DMS 273 (cell line): ENCODE measurements around the gene IDI1.
"Not testable (repeated sequence)": the region's sequence is repeated elsewhere in the genome, so short reads cannot be mapped to it uniquely, and the experiment has no call there.

Experiments used
- DNase-seq: peaks from one replicate; lab custom pipeline; 2025; ENCODE audit not compliant: unreplicated experiment; lab: John Stamatoyannopoulos, UW

IDI1 gene

GRCh38 chr10:1064964-1065247 lies 16.0 kb upstream of the IDI1 start:
- DNase-seq, result no peak

DNA sequence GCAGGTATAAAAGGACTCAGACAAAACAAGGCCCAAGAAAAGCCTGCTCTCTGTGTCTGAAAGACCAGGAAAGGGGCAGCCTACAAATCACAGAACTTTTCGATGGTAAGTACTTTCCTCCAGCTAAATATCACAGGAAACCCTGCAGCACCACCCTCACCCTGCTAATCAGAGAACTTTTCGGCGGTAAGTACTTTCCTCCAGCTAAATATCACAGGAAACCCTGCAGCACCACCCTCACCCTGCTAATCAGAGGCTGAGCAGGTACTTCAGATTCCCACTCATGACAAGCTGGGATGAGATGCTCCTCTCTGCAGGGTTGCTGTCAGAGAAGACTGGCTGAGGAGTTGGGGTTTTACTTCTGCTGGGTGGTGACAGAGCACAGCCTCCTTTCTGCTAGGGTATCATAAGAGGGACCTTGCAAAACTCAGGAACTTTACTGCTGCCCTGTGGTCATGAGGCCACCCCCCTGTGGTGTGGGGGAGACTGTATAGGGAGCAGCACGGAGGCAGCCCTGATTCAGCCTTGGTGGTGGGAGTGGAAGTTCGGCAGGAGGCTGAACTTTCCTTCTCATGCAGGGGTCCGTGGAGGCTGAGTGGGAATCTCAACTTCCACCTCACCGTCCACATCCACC lies 14.4 kb upstream of the IDI1 start:
- DNase-seq, result no peak

- no peak for DNase-seq
Observed at GRCh38 chr10:1061930-1062774, 13.2 kb upstream of the IDI1 start.

- no peak for DNase-seq
Observed at GRCh38 chr10:1059902-1060301, 11.0 kb upstream of the IDI1 start.

- no peak for DNase-seq
Observed at GRCh38 chr10:1058017-1058416, 9.1 kb upstream of the IDI1 start.

GRCh38 chr10:1057106-1057657 lies 8.3 kb upstream of the IDI1 start:
- peak; percentile 24 for DNase-seq

DNA sequence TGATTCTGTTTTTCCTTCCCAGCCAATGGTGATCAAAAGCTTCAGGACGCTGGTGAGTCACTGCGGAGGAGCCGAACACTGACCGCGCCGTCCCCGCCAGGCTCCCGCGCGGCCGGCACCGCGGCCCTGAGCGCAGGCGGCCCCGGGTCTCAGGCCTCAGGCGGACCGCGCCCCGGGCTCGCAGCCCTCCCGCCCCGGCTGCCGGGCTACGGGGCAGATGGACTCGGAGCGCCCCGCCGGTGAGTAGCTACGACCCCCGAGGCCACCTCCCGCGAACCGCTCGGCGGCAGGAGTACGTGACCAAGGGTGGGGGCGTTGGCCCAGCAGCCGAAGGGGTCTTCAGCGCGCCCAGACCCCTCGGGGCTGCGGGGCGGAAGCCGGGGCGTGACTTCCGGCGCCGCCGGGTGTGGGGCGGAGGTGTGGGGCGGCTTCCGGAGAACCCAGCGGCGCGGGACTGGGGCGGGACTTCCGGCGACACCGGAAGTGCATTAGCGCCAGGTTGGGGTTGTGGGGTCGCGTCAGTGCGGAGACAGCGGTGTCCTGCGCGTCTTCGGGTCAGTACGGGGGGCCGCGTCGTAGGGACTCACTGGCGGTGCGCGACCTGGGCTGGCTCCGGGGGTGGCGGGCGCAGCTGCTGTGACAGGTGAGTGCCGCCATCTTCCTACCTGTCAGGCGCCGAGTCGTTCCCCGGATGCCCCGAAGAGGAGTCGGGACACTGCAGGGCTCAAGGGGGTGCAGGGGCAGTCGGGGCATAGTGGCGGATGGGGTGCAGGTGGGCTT lies 7.6 kb upstream of the IDI1 start, which contains the start of gene WDR37:
Gene WDR37, plus strand, starts transcription at position 60 of the 780 bp plus-strand sequence. CDS start 15,771 bp downstream, outside the sequence.
- peak; percentile 85 for DNase-seq

DNA sequence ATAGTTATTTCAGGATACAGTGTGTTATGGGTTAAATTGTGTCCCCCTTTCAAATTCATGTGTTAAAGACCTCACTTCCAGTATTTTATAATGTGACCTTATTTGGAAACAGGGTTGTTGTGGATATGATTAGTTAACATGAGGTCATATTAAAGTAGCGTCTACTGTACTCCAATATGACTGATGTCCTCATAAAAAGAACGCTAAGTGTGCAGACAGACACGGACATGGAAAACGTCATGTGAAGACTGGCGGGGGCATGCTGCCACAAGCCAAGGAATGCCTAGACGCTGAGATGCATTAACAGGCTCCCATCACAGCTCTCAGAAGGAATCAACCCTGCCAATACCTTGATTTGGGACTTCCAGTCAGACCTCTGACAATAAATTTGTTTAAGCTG lies 5.8 kb upstream of the IDI1 start:
- peak; percentile 11 for DNase-seq

GRCh38 chr10:1050554-1050953 lies 1.6 kb upstream of the IDI1 start:
- peak; percentile 24 for DNase-seq

GRCh38 chr10:1050145-1050544 lies 1.2 kb upstream of the IDI1 start:
- peak; percentile 22 for DNase-seq

GRCh38 chr10:1049425-1049958 lies 573 bp upstream of the IDI1 start:
- DNase-seq, result no peak

- peak; percentile 59 for DNase-seq
Observed at GRCh38 chr10:1048349-1048731, 579 bp downstream of the IDI1 start.

GRCh38 chr10:1047937-1048336 lies 982 bp downstream of the IDI1 start:
- DNase-seq, result peak; percentile 36

- DNase-seq, result no peak
Observed at GRCh38 chr10:1045415-1045814, 3.5 kb downstream of the IDI1 start.

- no peak for DNase-seq
Observed at GRCh38 chr10:1044964-1045363, 4.0 kb downstream of the IDI1 start.

- DNase-seq, result no peak
Observed at GRCh38 chr10:1044146-1044545, 4.8 kb downstream of the IDI1 start.

- DNase-seq, result no peak
Observed at GRCh38 chr10:1043532-1043995, 5.4 kb downstream of the IDI1 start.

- DNase-seq, result no peak
Observed at GRCh38 chr10:1041514-1041913, 7.4 kb downstream of the IDI1 start.

GRCh38 chr10:1040133-1040532 lies 8.8 kb downstream of the IDI1 start:
- DNase-seq, result no peak

GRCh38 chr10:1038769-1039168 lies 10.2 kb downstream of the IDI1 start:
- not testable (repeated sequence) for DNase-seq

- DNase-seq, result no peak
Observed at GRCh38 chr10:1037098-1037497, 11.8 kb downstream of the IDI1 start.
